Thyroid gland (tissue), 4 donors: Measurements from ENCODE around the gene BLACAT1. TPM values are rescaled to one million over a fixed set of nuclear protein-coding genes. Genes with fewer than 3 reads are reported as not detected.
"Not testable (repeated sequence)": the region's sequence is repeated elsewhere in the genome, so short reads cannot be mapped to it uniquely, and the experiment has no call there.

Source experiments
- DNase-seq, 2 donors: peaks; one replicate each; pipeline ENCODE4 v3.0.0-alpha.2; 2019
- H3K27ac ChIP-seq, 3 donors: fragments of 200-600 bp; sonication (generic); 1 replicate in 2 of 3; 2 replicates in 1 of 3; pipeline ENCODE4 v1.5.1; 2016 to 2019; ENCODE audit warnings: mild to moderate bottlenecking in 1 of 3, moderate library complexity in 1 of 3
- H3K27me3 ChIP-seq: fragments of 200-600 bp; sonication (generic); one replicate; pipeline ENCODE4 v1.5.1; 2019
- H3K36me3 ChIP-seq, 2 donors: fragments of 200-600 bp; sonication (generic); one replicate each; pipeline ENCODE4 v1.5.1; 2016 to 2019
- H3K4me1 ChIP-seq, 2 donors: fragments of 200-600 bp; sonication (generic); one replicate each; pipeline ENCODE4 v1.5.1; 2017 to 2019
- H3K4me3 ChIP-seq, 3 donors: fragments of 200-600 bp; sonication (generic); replicated peaks in 1 of 3; 1 replicate in 2 of 3; 2 replicates in 1 of 3; pipeline ENCODE4 v1.5.1; 2016; ENCODE audit warnings: mild to moderate bottlenecking in 1 of 3
- H3K9me3 ChIP-seq: fragments of 200-600 bp; sonication (generic); one replicate; pipeline ENCODE4 v1.5.1; 2017
- CTCF ChIP-seq, 6 experiments: fragments of 200-600 bp in 3 of 6; fragments of 450-650 bp in 3 of 6; sonication (generic) in 3 of 6; IDR thresholded peaks; one replicate each; pipeline ENCODE4 v1.5.1; 2016 to 2019; ENCODE audit warnings: antibody characterized with exemption in 6 of 6, mild to moderate bottlenecking in 2 of 6, inconsistent platforms in 1 of 6, moderate library complexity in 1 of 6
- POLR2A ChIP-seq, 2 donors: fragments of 450-650 bp; IDR thresholded peaks; one replicate each; pipeline ENCODE4 v1.6.1; 2017; ENCODE audit warnings: antibody characterized with exemption in 2 of 2, mild to moderate bottlenecking in 2 of 2, moderate library complexity in 1 of 2
- WGBS, 2 donors: methylation state at CpG; one replicate each; pipeline ENCODE4 v1.1.5; 2017; 5-methylcytosine and 5-hydroxymethylcytosine counted together
- intact Hi-C: fragments of 100-400 bp; cut with DNase I; formaldehyde crosslinking; loops from one replicate; pipeline ENCODE4 v1.15.1; 2023
- microRNA counts, 2 donors: library from miRNA; unstranded; fragments of <30 nt; microRNA quantifications; one replicate each; lab custom pipeline; 2016 to 2017
- microRNA-seq: library from miRNA; unstranded; fragments of <30 nt; microRNA quantifications from one replicate; pipeline ENCODE4, GENCODE V29; 2016
- small RNA-seq: library from RNA; depleted of rRNA; stranded (forward); fragments of <200 nt; gene quantifications from one replicate; pipeline ENCODE3, GENCODE V24; 2016
- total RNA-seq, 4 donors: library from RNA; depleted of rRNA; stranded (reverse); fragments of >200 nt; gene quantifications; one replicate each; pipeline ENCODE4 v1.2.3, GENCODE V29; 2016

BLACAT1 gene
- total RNA-seq, 4 donors from 2014 or later = 2.3 to 4.2 (median 3.2) TPM

- intact Hi-C loops = no loop called here
- TF ChIP-seq CTCF (IDR thresholded peaks at IDR 0.05) (no peak), POLR2A (IDR thresholded peaks at IDR 0.05) (no peak)
- H3K27ac ChIP-seq = no peak overlapping the region
- DNase-seq = no peak
- no peak overlapping the region for H3K4me3 ChIP-seq
- no peaks in the 10 kb centered on the region for H3K27me3 ChIP-seq
- H3K4me1 ChIP-seq = no peaks in the 10 kb centered on the region
- no peaks in the 10 kb centered on the region for H3K9me3 ChIP-seq
- H3K36me3 ChIP-seq = no peaks in the 10 kb centered on the region
- WGBS, 2 donors = 82 to 89% methylated on average over 5 of the region's 5 CpGs
Observed at GRCh38 chr1:205407970-205408369, 47.9 kb downstream of the BLACAT1 start.

GRCh38 chr1:205406252-205406651, 49.6 kb downstream of the BLACAT1 start:
- DNase-seq, intact Hi-C loops, H3K27me3 ChIP-seq, H3K4me1 ChIP-seq, H3K36me3 ChIP-seq, H3K4me3 ChIP-seq, H3K9me3 ChIP-seq, H3K27ac ChIP-seq: not testable (repeated sequence)
- WGBS, 2 donors = 60 to 94% methylated on average over 2 to 8 of the region's 12 CpGs

MicroRNAs within 50 kb of the gene (microRNA counts, 767-probe panel; counts per million panel counts)
- 4,339 to 7,680 counts per million in 2 donors for microRNA hsa-miR-135b-5p (lab: Ali Mortazavi, UCI)

Small RNAs within 50 kb of the gene (microRNA-seq; reads per million reads assigned to microRNA genes)
- gene MIR135B = 1,076 reads per million, percentile 82 among the genes with 10 or more reads in this experiment

Small RNAs within 50 kb of the gene (small RNA-seq; reads per million reads assigned to genes)
- 0.75 reads per million for gene MIR135B

Other genes with a start within 250 kb of the BLACAT1 start
- 10 to 100 TPM; 12.9 to 21.1 (median 17.5) TPM for gene DSTYK, start 244.3 kb downstream of the BLACAT1 start, total RNA-seq
- gene TMCC2, start 228.1 kb downstream of the BLACAT1 start, total RNA-seq = 1 to 10 TPM; 2.3 to 3.6 (median 3.1) TPM
- 10 to 100 TPM; 16.8 to 41.0 (median 26.8) TPM for gene NUAK2, start 134.3 kb downstream of the BLACAT1 start, total RNA-seq
- gene KLHDC8A, start 99.1 kb downstream of the BLACAT1 start, total RNA-seq = 1 to 10 TPM; 1.1 to 2.0 (median 1.5) TPM
- 1 to 10 TPM in 3 of 4 donors, under 1 TPM in 1; 0.67 to 7.3 (median 6.0) TPM for gene LEMD1, start 34.0 kb downstream of the BLACAT1 start, total RNA-seq
- 10 to 100 TPM; 13.6 to 22.4 (median 16.9) TPM for gene CDK18, start 48.6 kb upstream of the BLACAT1 start, total RNA-seq
- gene ELK4, start 176.0 kb upstream of the BLACAT1 start, total RNA-seq = 10 to 100 TPM; 18.0 to 33.9 (median 28.4) TPM
- gene SLC45A3, start 224.5 kb upstream of the BLACAT1 start, total RNA-seq = 1 to 10 TPM; 1.4 to 6.7 (median 2.6) TPM